Measurements from ENCODE around the gene PDE7B.

DNA sequence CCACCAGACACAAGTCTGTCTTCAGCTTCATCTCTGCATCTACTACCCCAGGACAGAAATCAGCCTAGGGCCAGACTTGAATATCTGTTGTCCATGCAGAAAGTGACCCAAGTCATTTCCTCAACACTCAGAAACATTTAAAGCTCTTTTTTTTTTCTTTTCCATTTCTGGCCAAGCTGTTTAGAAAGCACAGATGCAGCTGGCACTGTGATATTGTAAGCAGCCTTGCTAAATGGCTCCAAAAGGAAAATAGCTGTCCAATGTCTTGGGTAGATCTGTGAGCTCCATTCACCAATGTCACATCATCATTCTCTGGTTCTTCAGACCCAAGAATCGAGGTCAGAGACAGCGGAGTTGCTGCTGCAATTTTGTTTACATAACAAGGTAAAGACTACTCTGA lies 174.2 kb downstream of the PDE7B start:
- TF ChIP-seq, protein P1, sequence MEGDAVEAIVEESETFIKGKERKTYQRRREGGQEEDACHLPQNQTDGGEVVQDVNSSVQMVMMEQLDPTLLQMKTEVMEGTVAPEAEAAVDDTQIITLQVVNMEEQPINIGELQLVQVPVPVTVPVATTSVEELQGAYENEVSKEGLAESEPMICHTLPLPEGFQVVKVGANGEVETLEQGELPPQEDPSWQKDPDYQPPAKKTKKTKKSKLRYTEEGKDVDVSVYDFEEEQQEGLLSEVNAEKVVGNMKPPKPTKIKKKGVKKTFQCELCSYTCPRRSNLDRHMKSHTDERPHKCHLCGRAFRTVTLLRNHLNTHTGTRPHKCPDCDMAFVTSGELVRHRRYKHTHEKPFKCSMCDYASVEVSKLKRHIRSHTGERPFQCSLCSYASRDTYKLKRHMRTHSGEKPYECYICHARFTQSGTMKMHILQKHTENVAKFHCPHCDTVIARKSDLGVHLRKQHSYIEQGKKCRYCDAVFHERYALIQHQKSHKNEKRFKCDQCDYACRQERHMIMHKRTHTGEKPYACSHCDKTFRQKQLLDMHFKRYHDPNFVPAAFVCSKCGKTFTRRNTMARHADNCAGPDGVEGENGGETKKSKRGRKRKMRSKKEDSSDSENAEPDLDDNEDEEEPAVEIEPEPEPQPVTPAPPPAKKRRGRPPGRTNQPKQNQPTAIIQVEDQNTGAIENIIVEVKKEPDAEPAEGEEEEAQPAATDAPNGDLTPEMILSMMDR (conservative IDR thresholded peaks at IDR 0.05 in 1 of 2, IDR thresholded peaks at IDR 0.05 in 1 of 2; ENCODE audit: low read depth in 1 of 2, low read length in 2 of 2), result no peak
- TF ChIP-seq EZH2 (IDR thresholded peaks at IDR 0.05; ENCODE audit: low read length, missing control alignments), result no peak

All from fibroblast of lung (primary cell).